ENCODE measurements around the gene TUBAL3.

TUBAL3 gene

DNA sequence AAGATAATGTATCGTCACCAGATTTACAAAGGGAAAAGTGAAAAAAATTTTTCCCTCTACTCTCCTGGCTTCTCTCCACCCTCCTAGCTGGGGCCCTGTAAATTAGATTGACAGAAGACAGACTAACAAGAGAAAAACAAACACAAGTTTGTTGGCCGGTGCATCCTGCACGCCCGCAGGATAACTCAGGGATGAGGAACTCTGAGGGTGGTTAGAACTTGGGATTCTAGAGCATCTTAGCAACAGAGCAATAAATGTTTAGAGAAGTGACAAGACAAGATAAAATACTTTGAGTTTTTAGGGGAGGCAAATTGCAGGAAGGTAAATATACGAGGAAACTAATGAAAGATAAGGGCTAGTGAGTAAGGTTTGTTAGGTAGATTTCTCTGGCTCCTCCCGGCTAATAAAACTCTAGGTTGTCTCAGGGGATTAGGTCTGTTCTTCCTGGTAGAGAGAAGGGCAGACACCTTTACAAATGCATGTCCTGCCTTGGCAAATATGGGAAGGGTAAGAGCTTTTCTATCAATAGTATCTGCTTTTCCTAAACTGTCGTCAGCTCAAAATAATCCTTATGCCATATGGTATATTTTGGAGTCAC is 44.2 kb downstream of the TUBAL3 start:
- TF ChIP-seq, protein P1, sequence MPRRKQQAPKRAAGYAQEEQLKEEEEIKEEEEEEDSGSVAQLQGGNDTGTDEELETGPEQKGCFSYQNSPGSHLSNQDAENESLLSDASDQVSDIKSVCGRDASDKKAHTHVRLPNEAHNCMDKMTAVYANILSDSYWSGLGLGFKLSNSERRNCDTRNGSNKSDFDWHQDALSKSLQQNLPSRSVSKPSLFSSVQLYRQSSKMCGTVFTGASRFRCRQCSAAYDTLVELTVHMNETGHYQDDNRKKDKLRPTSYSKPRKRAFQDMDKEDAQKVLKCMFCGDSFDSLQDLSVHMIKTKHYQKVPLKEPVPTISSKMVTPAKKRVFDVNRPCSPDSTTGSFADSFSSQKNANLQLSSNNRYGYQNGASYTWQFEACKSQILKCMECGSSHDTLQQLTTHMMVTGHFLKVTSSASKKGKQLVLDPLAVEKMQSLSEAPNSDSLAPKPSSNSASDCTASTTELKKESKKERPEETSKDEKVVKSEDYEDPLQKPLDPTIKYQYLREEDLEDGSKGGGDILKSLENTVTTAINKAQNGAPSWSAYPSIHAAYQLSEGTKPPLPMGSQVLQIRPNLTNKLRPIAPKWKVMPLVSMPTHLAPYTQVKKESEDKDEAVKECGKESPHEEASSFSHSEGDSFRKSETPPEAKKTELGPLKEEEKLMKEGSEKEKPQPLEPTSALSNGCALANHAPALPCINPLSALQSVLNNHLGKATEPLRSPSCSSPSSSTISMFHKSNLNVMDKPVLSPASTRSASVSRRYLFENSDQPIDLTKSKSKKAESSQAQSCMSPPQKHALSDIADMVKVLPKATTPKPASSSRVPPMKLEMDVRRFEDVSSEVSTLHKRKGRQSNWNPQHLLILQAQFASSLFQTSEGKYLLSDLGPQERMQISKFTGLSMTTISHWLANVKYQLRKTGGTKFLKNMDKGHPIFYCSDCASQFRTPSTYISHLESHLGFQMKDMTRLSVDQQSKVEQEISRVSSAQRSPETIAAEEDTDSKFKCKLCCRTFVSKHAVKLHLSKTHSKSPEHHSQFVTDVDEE (CRISPR knock-in tag; IDR thresholded peaks at IDR 0.05) = no peak
- no peak for TF ChIP-seq PPARA (CRISPR knock-in tag; IDR thresholded peaks at IDR 0.05; ENCODE audit: borderline replicate concordance)
- no peak for TF ChIP-seq ESRRG (CRISPR knock-in tag; IDR thresholded peaks at IDR 0.05)
- TF ChIP-seq PATZ1 (CRISPR knock-in tag; IDR thresholded peaks at IDR 0.05; ENCODE audit: borderline replicate concordance) = no peak
- TF ChIP-seq, protein P2, sequence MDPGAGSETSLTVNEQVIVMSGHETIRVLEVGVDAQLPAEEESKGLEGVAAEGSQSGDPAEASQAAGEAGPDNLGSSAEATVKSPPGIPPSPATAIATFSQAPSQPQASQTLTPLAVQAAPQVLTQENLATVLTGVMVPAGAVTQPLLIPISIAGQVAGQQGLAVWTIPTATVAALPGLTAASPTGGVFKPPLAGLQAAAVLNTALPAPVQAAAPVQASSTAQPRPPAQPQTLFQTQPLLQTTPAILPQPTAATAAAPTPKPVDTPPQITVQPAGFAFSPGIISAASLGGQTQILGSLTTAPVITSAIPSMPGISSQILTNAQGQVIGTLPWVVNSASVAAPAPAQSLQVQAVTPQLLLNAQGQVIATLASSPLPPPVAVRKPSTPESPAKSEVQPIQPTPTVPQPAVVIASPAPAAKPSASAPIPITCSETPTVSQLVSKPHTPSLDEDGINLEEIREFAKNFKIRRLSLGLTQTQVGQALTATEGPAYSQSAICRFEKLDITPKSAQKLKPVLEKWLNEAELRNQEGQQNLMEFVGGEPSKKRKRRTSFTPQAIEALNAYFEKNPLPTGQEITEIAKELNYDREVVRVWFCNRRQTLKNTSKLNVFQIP (CRISPR knock-in tag; IDR thresholded peaks at IDR 0.05; ENCODE audit: borderline replicate concordance, low read depth) = no peak
- TF ChIP-seq SNAI2 (CRISPR knock-in tag; IDR thresholded peaks at IDR 0.05) = no peak
- no peak for TF ChIP-seq OSR1 (CRISPR knock-in tag; IDR thresholded peaks at IDR 0.05)
- TF ChIP-seq ISL1 (CRISPR knock-in tag; IDR thresholded peaks at IDR 0.05) = no peak
- TF ChIP-seq, protein P3, sequence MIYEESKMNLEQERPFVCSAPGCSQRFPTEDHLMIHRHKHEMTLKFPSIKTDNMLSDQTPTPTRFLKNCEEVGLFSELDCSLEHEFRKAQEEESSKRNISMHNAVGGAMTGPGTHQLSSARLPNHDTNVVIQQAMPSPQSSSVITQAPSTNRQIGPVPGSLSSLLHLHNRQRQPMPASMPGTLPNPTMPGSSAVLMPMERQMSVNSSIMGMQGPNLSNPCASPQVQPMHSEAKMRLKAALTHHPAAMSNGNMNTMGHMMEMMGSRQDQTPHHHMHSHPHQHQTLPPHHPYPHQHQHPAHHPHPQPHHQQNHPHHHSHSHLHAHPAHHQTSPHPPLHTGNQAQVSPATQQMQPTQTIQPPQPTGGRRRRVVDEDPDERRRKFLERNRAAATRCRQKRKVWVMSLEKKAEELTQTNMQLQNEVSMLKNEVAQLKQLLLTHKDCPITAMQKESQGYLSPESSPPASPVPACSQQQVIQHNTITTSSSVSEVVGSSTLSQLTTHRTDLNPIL (CRISPR knock-in tag; IDR thresholded peaks at IDR 0.05; ENCODE audit: low read depth) = no peak
- no peak for TF ChIP-seq ZFP30 (CRISPR knock-in tag; IDR thresholded peaks at IDR 0.05)
- TF ChIP-seq TOX (CRISPR knock-in tag; IDR thresholded peaks at IDR 0.05; ENCODE audit: borderline replicate concordance) = no peak
- TF ChIP-seq, protein P4, sequence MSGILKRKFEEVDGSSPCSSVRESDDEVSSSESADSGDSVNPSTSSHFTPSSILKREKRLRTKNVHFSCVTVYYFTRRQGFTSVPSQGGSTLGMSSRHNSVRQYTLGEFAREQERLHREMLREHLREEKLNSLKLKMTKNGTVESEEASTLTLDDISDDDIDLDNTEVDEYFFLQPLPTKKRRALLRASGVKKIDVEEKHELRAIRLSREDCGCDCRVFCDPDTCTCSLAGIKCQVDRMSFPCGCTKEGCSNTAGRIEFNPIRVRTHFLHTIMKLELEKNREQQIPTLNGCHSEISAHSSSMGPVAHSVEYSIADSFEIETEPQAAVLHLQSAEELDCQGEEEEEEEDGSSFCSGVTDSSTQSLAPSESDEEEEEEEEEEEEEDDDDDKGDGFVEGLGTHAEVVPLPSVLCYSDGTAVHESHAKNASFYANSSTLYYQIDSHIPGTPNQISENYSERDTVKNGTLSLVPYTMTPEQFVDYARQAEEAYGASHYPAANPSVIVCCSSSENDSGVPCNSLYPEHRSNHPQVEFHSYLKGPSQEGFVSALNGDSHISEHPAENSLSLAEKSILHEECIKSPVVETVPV (CRISPR knock-in tag; IDR thresholded peaks at IDR 0.05) = no peak
- no peak for TF ChIP-seq ARNTL (CRISPR knock-in tag; IDR thresholded peaks at IDR 0.05; ENCODE audit: borderline replicate concordance, low read depth)
- TF ChIP-seq RARB (CRISPR knock-in tag; IDR thresholded peaks at IDR 0.05) = no peak
- TF ChIP-seq TCF4 (CRISPR knock-in tag; IDR thresholded peaks at IDR 0.05; ENCODE audit: borderline replicate concordance) = no peak
- TF ChIP-seq GLIS3 (CRISPR knock-in tag; IDR thresholded peaks at IDR 0.05) = no peak
- TF ChIP-seq BACH2 (CRISPR knock-in tag; IDR thresholded peaks at IDR 0.05; ENCODE audit: borderline replicate concordance) = no peak
- TF ChIP-seq ZC3H10 (CRISPR knock-in tag; IDR thresholded peaks at IDR 0.05) = no peak
- no peak for TF ChIP-seq ZFP3 (CRISPR knock-in tag; IDR thresholded peaks at IDR 0.05)
- ATAC-seq = no peak

DNA sequence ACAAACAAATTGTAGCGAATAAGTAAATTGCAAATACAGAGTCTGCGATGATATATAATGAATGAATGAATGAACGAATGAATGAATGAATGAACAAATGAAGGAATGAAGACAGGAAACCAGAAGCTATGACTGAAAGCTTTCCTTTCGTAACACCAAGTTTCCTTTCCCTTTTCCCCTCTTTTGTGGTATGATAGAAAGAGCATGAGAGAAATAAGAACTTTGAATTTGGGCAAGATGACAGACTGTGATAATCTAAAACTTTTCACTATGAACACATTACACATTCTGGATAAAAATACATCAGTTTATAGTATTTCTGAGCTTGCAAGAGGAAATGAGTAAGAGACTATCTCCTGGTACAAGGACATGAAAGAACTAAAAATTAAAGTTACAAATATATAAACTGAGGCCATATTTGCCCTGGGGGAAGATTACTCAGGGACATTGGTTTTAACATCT is 48.3 kb downstream of the TUBAL3 start:
- TF ChIP-seq PATZ1 (CRISPR knock-in tag; IDR thresholded peaks at IDR 0.05; ENCODE audit: borderline replicate concordance) = no peak
- TF ChIP-seq PPARA (CRISPR knock-in tag; IDR thresholded peaks at IDR 0.05; ENCODE audit: borderline replicate concordance) = no peak
- TF ChIP-seq, protein P4 (CRISPR knock-in tag; IDR thresholded peaks at IDR 0.05) = no peak
- TF ChIP-seq GLIS3 (CRISPR knock-in tag; IDR thresholded peaks at IDR 0.05) = no peak
- ATAC-seq = no peak

All from SK-N-SH treated with all-trans-retinoic acid at 6 μM for 48 hours (cell line).